LNCAP (cell line): Measurements from ENCODE around the gene SLC22A23.

Experiments
- CTCF ChIP-seq: fragments of 450-650 bp; IDR thresholded peaks from 2 replicates; pipeline ENCODE4 v1.5.1; 2017; ENCODE audit warnings: mild to moderate bottlenecking

SLC22A23 gene

DNA sequence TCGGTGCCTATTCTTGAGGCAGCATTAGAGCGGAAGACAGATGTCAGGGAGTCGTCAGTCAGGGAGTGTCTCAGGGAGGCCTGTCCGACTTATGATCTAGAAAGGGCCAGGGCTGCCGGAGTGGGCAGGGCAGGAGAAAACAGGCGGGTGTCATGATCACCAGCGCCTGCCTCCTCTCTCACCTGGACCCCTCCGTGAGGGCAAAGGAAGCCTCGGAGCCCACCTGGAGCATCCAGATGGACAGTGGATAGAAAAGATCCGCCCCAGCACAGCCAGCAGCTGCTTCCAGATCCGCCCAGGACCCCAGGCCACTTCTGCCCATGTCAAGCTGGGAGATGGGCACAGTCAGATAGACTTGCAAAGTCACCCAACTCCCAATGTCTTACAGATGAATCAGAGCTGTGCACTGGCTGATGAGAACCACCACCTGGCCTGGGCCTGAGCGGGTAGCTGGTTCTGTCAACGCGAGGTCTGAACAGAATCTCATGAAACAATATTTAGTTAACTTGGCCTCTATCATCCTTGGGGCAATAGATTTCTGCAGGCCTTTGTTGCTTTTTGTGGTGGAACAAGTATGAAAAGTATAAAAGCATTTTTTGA lies 175.9 kb downstream of the SLC22A23 start:
- no peak for TF ChIP-seq CTCF

GRCh38 chr6:3280091-3280490 lies 176.8 kb downstream of the SLC22A23 start:
- no peak for TF ChIP-seq CTCF

DNA sequence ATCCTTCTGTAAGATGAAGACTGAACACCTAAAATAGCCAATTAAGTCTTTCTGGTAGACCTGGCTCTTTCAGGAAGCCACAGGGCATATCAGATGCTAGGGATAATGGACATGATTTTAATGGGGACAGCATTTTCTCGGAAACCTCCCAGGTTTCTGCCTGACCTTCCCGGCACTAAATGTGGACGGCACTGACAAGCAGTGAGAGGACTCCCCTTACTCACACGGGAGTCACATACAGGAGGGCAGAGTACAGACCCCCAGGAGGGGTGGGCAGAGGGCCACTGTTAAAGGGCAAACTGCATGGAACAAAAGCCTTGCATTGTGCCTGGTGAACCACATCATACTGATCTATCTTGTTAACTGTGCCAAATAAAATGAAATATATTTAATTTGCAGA lies 178.2 kb downstream of the SLC22A23 start:
- TF ChIP-seq CTCF: no peak

DNA sequence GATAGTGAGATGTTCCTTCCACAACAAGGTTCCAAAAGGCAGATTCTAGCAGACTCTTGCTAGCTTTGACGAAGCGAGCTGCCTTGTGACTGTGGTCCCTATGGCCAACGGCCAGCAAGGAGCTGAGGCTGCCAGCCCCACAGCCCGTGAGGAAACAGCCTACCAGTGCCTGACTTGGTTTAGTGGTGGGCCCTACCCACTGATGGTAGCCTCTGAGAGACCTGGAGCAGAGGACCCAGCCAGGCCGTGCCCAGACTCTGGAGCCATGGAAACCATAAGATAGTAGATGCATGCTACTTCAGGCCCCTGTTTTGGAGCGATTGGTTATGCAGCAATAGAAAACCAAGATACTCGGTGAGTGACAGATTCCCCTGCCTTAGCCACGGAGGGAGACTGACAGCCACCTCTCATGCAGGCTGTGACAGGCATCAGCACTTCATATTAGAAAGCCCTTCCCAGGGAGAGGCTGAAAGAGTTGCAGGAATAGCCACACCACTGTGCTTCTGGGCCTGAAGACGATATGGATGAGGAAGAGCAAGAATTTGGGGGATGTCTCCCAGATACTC lies 178.9 kb downstream of the SLC22A23 start:
- TF ChIP-seq CTCF: no peak

- no peak for TF ChIP-seq CTCF
Observed at GRCh38 chr6:3277251-3277650, 179.6 kb downstream of the SLC22A23 start.

GRCh38 chr6:3276174-3277167 lies 180.4 kb downstream of the SLC22A23 start:
- no peak for TF ChIP-seq CTCF

GRCh38 chr6:3273707-3274521 lies 182.9 kb downstream of the SLC22A23 start:
- no peak for TF ChIP-seq CTCF
